Stimulated activated CD4-positive, alpha-beta T cell treated with anti-CD3 and anti-CD28 coated beads, Interleukin-12 subunit alpha, Interleukin-12 subunit beta, amount 100 ng/mL, for 4 hours (primary cell): ENCODE data around the gene MEAK7.

Experiments used
- DNase-seq: peaks from one replicate; pipeline ENCODE4 v3.0.0-alpha.2; 2020

The MEAK7 gene, protein sequence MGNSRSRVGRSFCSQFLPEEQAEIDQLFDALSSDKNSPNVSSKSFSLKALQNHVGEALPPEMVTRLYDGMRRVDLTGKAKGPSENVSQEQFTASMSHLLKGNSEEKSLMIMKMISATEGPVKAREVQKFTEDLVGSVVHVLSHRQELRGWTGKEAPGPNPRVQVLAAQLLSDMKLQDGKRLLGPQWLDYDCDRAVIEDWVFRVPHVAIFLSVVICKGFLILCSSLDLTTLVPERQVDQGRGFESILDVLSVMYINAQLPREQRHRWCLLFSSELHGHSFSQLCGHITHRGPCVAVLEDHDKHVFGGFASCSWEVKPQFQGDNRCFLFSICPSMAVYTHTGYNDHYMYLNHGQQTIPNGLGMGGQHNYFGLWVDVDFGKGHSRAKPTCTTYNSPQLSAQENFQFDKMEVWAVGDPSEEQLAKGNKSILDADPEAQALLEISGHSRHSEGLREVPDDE

DNA sequence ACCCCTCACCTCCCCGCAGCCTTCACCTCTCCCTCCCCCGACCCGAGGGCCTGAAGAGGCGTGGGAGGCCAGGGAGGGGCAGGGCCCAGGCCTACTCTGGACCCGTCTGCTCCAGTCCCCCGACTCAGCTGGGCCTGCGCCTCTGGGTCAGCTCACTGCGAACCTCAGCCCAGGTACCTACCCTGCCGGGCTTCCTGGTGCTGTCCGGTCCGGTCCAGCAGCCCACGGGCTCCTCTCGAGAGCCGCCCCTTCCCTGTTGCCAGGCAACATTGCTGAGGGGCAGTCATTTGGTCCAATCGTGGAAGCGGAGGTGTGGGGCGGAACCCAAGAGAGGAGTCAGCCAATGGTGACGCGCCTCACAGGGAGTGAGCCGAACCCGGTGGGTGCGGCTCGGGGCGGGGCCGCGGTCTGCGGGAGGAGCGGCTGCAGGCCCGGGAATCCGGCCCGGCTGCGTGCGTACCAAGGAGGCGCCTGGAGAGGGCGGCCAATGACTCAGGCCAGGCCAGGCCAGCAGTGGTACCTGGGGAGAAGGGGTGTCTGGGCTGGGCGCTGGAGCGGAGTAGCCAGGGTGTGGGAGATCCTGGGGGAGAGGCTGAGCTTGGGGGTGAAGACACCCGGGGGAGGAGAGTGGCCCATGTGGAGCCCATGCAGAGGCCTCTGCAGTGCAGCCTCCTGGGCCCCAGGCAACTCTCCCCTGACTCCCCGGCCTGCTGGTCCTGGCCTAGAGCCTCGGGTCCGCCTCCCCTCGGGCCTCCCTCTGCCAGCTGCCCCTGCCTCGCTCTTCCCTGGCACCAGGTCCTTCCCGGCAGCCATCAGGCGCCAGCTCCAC, at the start of gene MEAK7:
TSS of gene MEAK7 (minus strand) at position 240 of the 829 bp plus-strand sequence. CDS start 6,573 bp downstream, outside the sequence.
- peak; percentile 97 for DNase-seq

DNA sequence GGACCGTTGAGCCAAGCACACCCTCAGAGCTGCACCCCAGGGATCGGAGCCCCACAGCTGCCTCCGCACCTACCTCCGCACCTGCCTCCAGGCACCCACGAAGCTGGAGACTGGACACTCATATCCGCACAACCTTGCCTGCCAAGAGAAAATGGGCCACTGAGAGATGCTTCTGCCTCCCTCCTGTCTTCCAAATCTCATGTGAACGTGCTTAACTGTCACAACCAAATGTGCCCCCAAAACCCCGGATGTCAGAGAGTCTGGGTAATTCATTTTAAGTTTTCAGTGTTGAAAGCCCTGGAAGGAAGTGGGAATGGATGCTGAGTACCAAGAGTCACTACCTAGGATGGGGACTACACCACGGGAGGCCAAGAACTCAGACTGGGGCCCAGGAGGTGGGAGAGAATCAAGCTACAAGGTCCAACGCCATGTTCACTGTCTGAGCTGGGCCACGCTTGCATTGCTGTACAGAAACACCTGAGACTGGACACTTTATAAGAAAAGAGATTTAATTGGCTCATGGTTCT, 49.5 kb upstream of the MEAK7 start:
- peak; percentile 22 for DNase-seq

DNA sequence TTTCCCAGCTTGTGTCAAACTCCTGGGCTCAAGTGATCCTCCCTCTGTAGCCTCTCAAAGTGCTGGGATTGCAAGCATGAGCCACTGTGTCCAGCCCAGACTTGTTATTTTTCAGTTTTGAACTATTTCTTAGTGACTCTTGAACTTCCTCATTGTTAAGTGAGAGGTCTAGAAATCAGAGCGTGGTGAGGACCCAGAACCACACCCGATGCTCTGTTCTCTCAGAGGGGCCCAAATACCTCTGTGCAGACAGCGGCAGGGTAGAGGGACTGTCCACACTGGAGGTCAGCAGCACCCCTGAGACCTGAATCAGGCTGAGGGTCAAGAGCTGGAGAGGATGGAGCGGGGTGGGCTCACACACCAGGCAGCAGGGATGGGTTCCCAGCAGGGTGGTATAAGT, 47.7 kb upstream of the MEAK7 start:
- no peak for DNase-seq

DNA sequence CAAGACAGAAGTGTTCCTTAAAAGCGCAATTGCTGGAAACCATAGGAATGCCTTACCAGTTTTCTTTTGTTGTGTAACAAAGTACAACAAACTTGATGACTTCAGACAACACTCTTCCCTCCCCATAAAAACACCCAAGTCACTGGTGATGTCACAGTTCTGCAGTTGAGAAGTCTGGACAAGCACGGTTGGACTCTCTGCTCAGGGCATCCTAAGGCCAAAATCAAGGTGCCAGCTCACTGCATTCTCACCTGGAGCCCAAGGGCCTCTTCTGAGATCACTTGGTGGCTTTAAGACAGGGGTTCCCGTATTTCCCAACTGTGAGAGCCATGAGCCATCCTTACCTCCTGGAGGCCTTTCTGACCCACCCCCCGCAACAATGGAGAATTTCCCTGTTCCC, 45.6 kb upstream of the MEAK7 start:
- DNase-seq, result no peak

DNA sequence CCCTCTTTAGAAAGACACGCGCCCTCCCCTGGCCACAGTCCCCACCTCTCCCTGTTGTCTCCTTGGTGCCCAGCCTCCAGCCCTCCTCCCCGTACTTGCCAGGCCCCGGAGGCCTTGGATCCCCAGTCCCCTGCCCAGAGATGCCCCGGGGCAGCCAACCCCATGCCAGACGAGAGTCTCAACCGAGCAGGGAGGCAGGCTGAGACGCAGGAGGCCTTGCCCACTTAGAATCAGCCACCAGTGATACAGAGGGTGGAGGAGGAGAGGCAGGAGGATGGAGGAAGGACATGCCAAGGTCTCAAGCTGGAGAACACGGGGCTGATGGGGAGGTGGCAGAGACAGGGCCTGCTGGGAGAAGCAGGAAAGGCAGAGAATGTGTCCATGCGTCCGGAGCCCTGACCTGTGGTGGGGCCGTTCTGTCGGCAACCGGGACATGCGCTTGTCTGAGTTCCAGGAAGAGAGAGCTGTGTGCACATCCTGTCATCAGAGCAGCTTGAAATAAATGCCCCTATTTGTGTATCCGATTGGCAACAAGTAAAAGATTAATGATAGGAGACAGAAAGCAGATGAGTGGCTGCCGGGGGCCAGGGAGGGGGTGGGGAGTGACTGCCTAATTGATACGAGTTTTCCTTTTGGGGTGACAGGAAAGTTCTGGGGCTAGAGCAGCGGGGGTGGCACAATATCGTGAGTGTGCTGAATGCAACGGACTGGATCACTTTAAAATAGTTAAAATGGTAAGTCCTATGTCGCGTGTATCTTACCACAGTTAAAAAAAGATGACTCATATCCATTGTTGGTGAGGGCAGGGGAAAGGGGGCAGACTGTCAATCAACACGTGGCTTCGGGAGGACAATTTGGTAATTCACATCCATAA, 44.7 kb upstream of the MEAK7 start:
- peak; percentile 43 for DNase-seq

DNA sequence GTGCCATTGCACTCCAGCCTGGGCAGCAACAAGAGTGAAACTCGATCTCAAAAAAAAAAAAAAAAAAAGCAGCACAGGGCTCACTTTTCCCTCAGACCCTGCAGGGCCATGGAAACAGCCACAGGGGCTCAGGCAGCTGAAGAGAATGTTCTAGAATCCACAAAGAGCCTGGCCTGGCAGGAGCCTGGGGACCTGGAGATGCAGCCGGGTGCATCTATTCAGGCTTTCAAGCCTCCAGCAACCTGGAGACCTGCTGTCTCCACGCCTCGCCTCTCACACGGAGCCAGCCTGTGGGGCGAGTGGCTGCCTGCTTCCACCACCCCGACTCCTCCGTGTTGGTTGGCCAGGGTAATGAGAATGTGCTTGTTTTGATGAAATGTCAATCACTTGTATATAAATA, 44.0 kb upstream of the MEAK7 start:
- peak; percentile 23 for DNase-seq

DNA sequence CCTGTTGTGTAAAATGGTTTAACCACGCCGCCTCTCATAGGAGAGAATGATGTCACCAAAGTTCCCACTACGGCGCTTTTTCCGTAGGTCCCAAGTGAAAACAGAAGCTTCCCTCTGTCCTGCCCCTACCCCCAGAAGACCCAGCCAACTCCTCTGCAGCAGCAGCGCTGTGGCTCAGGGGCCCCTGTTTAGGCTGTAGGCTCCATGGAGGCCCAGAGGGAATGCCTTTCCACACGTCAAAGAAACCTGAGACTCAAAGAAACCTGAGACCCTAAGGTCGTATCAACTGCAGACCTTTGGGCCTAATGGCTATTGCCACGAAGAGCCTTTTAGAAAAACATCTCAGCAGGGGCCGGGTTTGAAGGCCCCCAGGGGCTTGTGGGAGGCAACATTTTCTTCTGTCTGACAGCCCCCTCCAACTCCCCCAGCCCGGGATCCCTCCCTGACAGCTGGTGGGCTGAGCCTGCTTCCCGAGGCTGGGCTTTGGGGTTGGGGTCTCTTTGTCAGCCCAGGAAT, 43.1 kb upstream of the MEAK7 start:
- peak; percentile 19 for DNase-seq

DNA sequence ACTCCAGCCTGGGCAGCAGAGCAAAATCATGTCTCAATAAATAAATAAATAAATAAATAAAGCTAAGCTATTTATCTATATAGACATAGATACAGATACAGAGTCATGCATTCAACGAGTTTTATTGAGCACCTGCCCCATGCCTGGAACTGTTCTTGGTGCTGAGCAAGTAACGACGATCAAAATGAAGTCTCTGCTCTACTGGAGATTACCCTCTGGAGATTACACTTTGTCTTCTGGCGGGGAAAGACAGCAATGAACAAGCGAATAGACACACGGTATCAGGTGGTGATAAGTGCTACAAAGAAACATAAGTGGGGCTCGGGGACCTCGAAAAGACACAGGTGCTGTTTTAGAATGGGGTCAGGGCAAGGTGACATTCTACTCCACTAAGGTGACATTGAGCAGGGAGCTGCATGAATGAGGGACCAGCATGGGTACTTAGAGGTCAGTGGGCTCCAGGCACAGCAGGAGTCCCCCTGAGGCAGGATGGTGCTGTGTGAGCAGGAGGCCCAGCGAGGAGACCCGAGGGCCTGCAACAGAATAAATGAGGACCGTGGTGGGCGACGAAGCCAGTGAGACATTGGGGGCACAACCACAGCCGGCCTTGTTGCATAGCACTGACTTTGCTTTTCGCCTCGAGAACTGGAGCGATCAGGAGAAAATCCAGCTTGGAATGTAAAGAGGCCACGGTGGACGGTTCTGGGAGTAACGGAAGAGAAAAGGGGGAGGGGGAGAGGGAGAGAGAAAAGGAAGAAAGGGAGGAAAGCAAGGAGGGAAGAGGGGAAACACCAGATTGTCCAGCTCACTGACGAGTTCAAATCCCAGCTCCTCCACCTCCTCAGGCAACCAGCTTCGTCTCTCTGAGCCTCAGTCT, 42.4 kb upstream of the MEAK7 start:
- no peak for DNase-seq

- DNase-seq, result no peak
Measured at GRCh38 chr16:84545114-84545737, 40.8 kb upstream of the MEAK7 start.

DNA sequence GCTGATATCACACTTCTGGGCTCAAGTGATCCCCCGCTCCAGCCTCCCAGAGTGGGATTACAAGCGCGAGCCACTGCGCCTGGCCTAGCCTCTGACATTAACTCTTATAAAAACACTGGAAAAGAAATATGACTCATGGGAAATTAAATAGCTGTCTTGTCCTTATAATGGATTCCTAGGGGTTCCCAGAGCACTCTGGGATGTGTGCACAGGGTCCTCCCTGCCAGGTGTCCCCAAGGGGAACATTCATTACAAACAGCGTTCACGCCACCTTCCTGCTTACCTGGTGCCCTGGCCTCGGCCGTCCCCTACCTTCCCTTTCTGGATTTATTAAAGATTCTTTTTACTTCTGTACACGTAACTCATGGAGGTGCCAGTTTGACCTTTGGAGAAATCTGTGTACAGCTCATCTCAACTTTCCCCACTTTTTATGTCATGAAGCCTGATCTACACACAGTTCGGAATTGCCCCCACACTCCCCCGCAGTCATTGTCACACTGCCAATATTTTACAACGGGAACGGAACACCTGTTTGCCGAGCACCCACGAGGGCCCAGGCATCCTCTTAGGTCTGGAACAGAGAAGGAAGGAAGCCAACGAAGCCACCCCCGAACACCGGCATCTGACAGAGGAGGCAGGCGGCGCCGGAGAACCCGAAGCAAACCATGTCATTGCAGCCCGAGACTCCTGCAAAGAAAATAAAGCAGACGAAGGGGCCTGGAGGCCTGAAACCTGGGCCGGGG, 39.7 kb upstream of the MEAK7 start:
- DNase-seq, result peak; percentile 48

DNA sequence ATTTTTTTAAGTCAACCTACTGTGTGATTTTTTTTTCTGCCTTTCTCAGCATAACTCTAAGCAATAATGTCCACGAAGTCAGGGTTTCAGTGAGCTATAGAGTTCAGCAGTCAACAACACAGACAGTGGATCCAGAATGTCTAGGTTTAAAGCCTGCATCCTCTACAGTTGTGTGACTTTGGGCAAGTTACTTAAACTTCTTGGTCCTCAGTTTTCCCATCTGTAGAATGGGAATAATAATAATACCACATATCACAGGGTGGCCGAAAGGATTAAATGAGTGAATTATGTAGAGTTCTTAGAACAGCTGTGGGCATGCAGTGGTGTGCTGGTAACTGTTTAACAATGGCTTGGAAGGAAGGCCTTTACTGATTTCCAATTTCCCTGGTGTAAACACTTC, 38.8 kb upstream of the MEAK7 start:
- no peak for DNase-seq

DNA sequence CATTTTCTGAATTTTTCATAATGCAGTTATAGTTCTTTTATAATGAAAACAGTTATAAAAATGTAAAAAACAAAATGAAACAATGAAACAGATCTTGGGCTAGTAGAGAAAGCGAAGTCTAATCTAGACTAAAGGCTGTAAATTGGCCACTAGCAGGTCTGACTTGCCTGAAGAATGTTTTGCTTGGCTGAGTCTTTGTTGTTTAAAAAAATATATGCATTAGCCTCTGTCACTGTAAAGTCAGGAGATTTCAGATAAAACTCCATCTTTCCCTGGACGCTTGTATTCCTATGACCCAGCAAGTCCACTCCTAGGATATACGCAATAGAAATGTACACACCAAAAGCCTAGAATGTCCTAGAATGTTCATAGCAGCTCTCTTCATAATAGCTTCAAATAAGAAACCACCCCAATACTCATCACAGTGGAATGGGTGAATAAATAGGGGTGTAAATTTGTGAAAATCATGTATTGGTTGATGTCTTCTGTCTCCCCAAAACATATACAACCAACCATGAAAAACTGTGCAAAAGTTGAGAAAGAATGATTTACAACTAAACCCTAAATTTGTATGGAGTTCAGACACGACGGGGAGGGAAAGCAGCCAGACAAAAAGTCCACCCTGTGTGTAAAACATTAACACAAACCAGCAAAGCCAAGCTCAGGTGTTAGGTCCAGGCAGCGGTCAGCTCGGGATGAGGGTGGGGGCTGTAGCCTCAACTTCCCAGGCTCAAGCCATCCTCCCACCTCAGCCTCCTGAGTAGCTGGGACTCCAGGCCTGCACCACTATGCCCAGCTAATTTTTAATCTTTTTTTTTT, 37.7 kb upstream of the MEAK7 start:
- DNase-seq, result no peak

- DNase-seq, result no peak
Measured at GRCh38 chr16:84540194-84540593, 35.7 kb upstream of the MEAK7 start.

GRCh38 chr16:84538222-84538840, 33.9 kb upstream of the MEAK7 start:
- no peak for DNase-seq

- no peak for DNase-seq
Measured at GRCh38 chr16:84537491-84538151, 33.2 kb upstream of the MEAK7 start.

DNA sequence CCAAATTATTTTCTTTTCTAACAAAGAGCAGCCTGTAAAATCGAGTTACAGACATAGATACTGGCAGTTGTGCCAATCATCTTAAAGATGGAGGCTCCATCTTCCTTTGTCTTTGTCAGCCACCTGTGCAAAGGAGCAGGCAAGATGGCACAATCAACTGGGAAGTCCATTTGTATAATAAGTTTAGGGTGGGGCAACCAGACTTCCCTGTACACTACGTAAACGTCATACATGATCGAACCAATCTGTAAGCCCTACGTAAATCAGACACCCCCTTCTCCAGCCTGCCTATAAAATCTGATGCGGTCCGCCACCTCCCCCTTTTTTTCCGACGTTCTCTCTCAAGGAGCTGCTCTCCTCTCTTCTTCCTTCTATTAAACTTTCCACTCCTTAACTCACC, 31.4 kb upstream of the MEAK7 start:
- DNase-seq, result no peak

DNA sequence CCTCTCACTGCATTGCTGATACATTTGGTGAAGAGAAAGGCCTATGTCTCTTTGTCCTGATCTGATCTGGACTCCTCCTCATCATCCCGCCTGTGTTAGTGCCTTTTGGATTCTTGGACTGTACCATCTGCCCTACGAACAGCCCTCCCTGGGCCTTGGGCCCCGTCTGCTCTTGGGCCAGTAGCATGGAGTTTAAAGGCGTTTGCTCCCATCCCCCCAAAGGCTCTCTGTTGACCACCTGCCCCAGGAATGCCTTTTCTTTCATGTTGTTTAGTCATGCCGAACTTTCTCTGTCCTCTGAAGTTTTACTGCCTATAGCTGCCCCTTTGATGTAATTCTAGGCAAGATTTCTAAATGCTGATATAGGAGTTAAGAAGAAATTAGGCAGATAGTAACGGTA, 30.9 kb upstream of the MEAK7 start:
- DNase-seq, result no peak

- no peak for DNase-seq
Measured at GRCh38 chr16:84534815-84535214, 30.4 kb upstream of the MEAK7 start.
